Muscle layer of duodenum (tissue), 2 donors: ENCODE data around the gene ZNF135.
A peak's percentile ranks its signal among the peaks of the same experiment; 100 is the strongest.

Experiments
- H3K27ac ChIP-seq: one replicate; pipeline ENCODE4 v1.7.0; 2013; ENCODE audit warnings: mild to moderate bottlenecking, low read length
- H3K27me3 ChIP-seq: one replicate; pipeline ENCODE4 v1.7.0; 2013; ENCODE audit warnings: low read depth, mild to moderate bottlenecking, control low read depth, low read length
- H3K36me3 ChIP-seq, 2 donors: one replicate each; pipeline ENCODE4 v1.7.0; 2013; ENCODE audit warnings: low read length in 2 of 2, control low read depth in 1 of 2, mild to moderate bottlenecking in 1 of 2; ENCODE audit not compliant: insufficient read depth in 2 of 2, control insufficient read depth in 1 of 2
- H3K4me1 ChIP-seq, 2 donors: one replicate each; pipeline ENCODE4 v1.7.0; 2013; ENCODE audit warnings: low read length in 2 of 2, mild to moderate bottlenecking in 2 of 2, control low read depth in 1 of 2, moderate library complexity in 1 of 2; ENCODE audit not compliant: insufficient read depth in 2 of 2, control insufficient read depth in 1 of 2
- H3K4me3 ChIP-seq, 2 donors: one replicate each; pipeline ENCODE4 v1.7.0; 2013; ENCODE audit warnings: low read length in 2 of 2, low read depth in 1 of 2, mild to moderate bottlenecking in 1 of 2
- H3K9me3 ChIP-seq, 2 donors: one replicate each; pipeline ENCODE4 v1.7.0; 2013; ENCODE audit warnings: low read length in 2 of 2, control low read depth in 1 of 2, mild to moderate bottlenecking in 1 of 2; ENCODE audit not compliant: control insufficient read depth in 1 of 2
- donor health status: healthy.

Gene ZNF135

GRCh38 chr19:58035863-58036262 lies 23.2 kb upstream of the ZNF135 start:
- H3K27ac ChIP-seq, result no peak overlapping the region
- H3K36me3 ChIP-seq, result no peaks in the 10 kb centered on the region
- no peaks in the 10 kb centered on the region for H3K27me3 ChIP-seq
- H3K4me3 ChIP-seq, result peak overlapping the region in 1 of 2 donors; percentile 38
- H3K4me1 ChIP-seq, result no peaks in the 10 kb centered on the region
- peaks cover 0 to 32% of the 10 kb centered on the region in 2 donors for H3K9me3 ChIP-seq

GRCh38 chr19:58037927-58038687 lies 21.0 kb upstream of the ZNF135 start:
- H3K4me1 ChIP-seq, result no peaks in the 10 kb centered on the region
- H3K36me3 ChIP-seq, result no peaks in the 10 kb centered on the region
- peaks cover 0 to 39% of the 10 kb centered on the region in 2 donors for H3K9me3 ChIP-seq
- no peaks in the 10 kb centered on the region for H3K27me3 ChIP-seq
- no peak overlapping the region for H3K27ac ChIP-seq
- H3K4me3 ChIP-seq, result peak overlapping the region in 1 of 2 donors; percentile 28

GRCh38 chr19:58038688-58039204 lies 20.3 kb upstream of the ZNF135 start:
- Histone ChIP-seq H3K36me3 (no peaks in the 10 kb centered on the region), H3K4me1 (no peaks in the 10 kb centered on the region), H3K27ac (no peak overlapping the region), H3K9me3 (peaks cover 0 to 38% of the 10 kb centered on the region in 2 donors), H3K4me3 (no peak overlapping the region), H3K27me3 (no peaks in the 10 kb centered on the region)

GRCh38 chr19:58040751-58041525 lies 18.1 kb upstream of the ZNF135 start:
- no peaks in the 10 kb centered on the region for H3K4me1 ChIP-seq
- H3K36me3 ChIP-seq, result no peaks in the 10 kb centered on the region
- H3K27ac ChIP-seq, result no peak overlapping the region
- H3K4me3 ChIP-seq, result peak overlapping the region in 1 of 2 donors; percentile 47
- H3K27me3 ChIP-seq, result no peaks in the 10 kb centered on the region
- H3K9me3 ChIP-seq, result peaks cover 0 to 46% of the 10 kb centered on the region in 2 donors

GRCh38 chr19:58042495-58043340 lies 16.4 kb upstream of the ZNF135 start:
- Histone ChIP-seq H3K4me3 (peak overlapping the region in 1 of 2 donors; percentile 48), H3K9me3 (peaks cover 0 to 62% of the 10 kb centered on the region in 2 donors), H3K27me3 (no peaks in the 10 kb centered on the region), H3K27ac (no peak overlapping the region), H3K4me1 (no peaks in the 10 kb centered on the region), H3K36me3 (no peaks in the 10 kb centered on the region)

- Histone ChIP-seq H3K4me3 (peak overlapping the region in 1 of 2 donors; percentile 14), H3K36me3 (no peaks in the 10 kb centered on the region), H3K9me3 (peaks cover 0 to 74% of the 10 kb centered on the region in 2 donors), H3K27ac (no peak overlapping the region), H3K27me3 (no peaks in the 10 kb centered on the region), H3K4me1 (no peaks in the 10 kb centered on the region)
These were observed 14.7 kb upstream of the ZNF135 start for GRCh38 chr19:58044391-58044790.

GRCh38 chr19:58044886-58045285 lies 14.2 kb upstream of the ZNF135 start:
- Histone ChIP-seq H3K4me1 (no peaks in the 10 kb centered on the region), H3K9me3 (peaks cover 0 to 73% of the 10 kb centered on the region in 2 donors), H3K4me3 (peak overlapping the region in 1 of 2 donors; percentile 40), H3K36me3 (no peaks in the 10 kb centered on the region), H3K27me3 (no peaks in the 10 kb centered on the region), H3K27ac (no peak overlapping the region)

- peak overlapping the region in 1 of 2 donors; percentile 40 for H3K4me3 ChIP-seq
- no peaks in the 10 kb centered on the region for H3K27me3 ChIP-seq
- H3K36me3 ChIP-seq, result no peaks in the 10 kb centered on the region
- peaks cover 0 to 67% of the 10 kb centered on the region in 2 donors for H3K9me3 ChIP-seq
- no peak overlapping the region for H3K27ac ChIP-seq
- no peaks in the 10 kb centered on the region for H3K4me1 ChIP-seq
These were observed 13.6 kb upstream of the ZNF135 start for GRCh38 chr19:58045411-58046050.

GRCh38 chr19:58046856-58047255 lies 12.2 kb upstream of the ZNF135 start:
- Histone ChIP-seq H3K4me3 (peak overlapping the region in 1 of 2 donors; percentile 29), H3K9me3 (peaks cover 0 to 57% of the 10 kb centered on the region in 2 donors), H3K27ac (no peak overlapping the region), H3K36me3 (no peaks in the 10 kb centered on the region), H3K4me1 (no peaks in the 10 kb centered on the region), H3K27me3 (no peaks in the 10 kb centered on the region)

GRCh38 chr19:58047672-58048071 lies 11.4 kb upstream of the ZNF135 start:
- Histone ChIP-seq H3K9me3 (peaks cover 0 to 60% of the 10 kb centered on the region in 2 donors), H3K36me3 (no peaks in the 10 kb centered on the region), H3K27ac (no peak overlapping the region), H3K27me3 (no peaks in the 10 kb centered on the region), H3K4me1 (no peaks in the 10 kb centered on the region), H3K4me3 (peak overlapping the region in 1 of 2 donors; percentile 33)
